VCaP (cell line): ENCODE results near the gene LINC01488.

Experiments used
- H3K27ac ChIP-seq: fragments of 450-650 bp; 2 replicates; pipeline ENCODE4 v1.5.1; 2017
- CTCF ChIP-seq: fragments of 450-650 bp; conservative IDR thresholded peaks from 2 replicates; pipeline ENCODE4 v1.5.1; 2017; ENCODE audit warnings: mild to moderate bottlenecking, moderate library complexity

The LINC01488 gene

GRCh38 chr11:69539416-69540117 lies 58.1 kb downstream of the LINC01488 start:
- H3K27ac ChIP-seq, result no peak overlapping the region
- no peak for TF ChIP-seq CTCF

- TF ChIP-seq CTCF, result no peak; the same call in 1 of the 2 replicates
- no peak overlapping the region for H3K27ac ChIP-seq
Observed at GRCh38 chr11:69540118-69541000, 58.9 kb downstream of the LINC01488 start.

- TF ChIP-seq CTCF, result no peak
- H3K27ac ChIP-seq, result no peak overlapping the region
Observed at GRCh38 chr11:69541001-69541285, 59.5 kb downstream of the LINC01488 start.

- no peak overlapping the region for H3K27ac ChIP-seq
- TF ChIP-seq CTCF, result no peak
Observed at GRCh38 chr11:69541501-69542313, 60.2 kb downstream of the LINC01488 start.

GRCh38 chr11:69542314-69543168 lies 61.1 kb downstream of the LINC01488 start:
- no peak overlapping the region for H3K27ac ChIP-seq
- TF ChIP-seq CTCF, result no peak
